A549 treated with ZK216348 at 1 μM for 4 hours (cell line): ENCODE results near the gene WBP11. TPM values are rescaled to one million over a fixed set of nuclear protein-coding genes. Genes with fewer than 3 reads are reported as not detected.

Source experiments
- total RNA-seq: library from RNA; stranded (reverse); fragments of 200-300 nt; extraction: Qiagen RNA extraction; gene quantifications from 5 replicates; pipeline ENCODE4 v1.2.3, GENCODE V29; 2022; ENCODE audit warnings: low read depth

WBP11 gene
- total RNA-seq: 45.5 to 70.9 TPM (median 48.0 TPM) in 5 replicates

DNA sequence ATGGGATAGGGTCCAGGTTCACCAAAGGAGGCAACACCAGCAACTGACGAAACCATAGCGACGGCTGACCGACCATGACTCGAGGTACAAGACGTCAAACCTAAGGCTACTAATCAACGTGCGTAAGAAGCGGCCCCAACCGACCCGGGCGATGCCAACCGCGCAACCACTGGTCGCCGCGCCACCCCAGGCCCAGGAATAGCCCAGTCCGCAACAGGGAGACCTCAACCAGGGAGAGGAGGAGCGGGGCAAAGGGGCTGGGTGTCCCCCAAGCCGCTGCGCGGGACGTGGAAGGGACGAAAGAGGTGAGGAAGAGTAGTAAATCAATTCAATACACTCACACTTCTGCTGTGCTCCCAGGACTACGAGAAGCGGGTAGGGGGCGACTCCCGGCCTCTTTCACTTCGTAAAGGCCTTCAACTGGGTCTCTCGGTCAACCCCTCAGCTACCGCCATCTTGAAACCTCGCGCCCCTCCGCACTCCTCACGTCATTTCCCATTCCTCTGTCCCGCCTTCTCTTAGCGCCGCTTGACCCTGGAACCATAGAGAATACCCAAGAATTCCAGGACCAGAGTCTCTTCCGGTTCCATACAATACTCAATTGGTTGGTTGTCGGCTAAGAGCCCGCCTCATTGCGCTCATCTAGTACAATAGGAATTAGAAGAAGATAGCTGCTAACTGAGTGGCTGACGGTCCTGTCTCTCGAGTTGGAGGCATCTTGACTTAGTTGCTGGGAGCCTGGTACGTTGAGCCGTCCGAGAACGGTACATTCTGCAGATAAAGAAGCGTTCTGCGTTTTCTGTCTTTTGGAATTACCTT, at the start of gene WBP11, which contains the start of gene C12orf60:
WBP11 (minus strand) TSS at position 468 of the 819 bp plus-strand sequence. CDS start 2,095 bp downstream, outside the sequence.
C12orf60 (plus strand) TSS at position 660 of the 819 bp plus-strand sequence. CDS start 19,266 bp downstream, outside the sequence.

DNA sequence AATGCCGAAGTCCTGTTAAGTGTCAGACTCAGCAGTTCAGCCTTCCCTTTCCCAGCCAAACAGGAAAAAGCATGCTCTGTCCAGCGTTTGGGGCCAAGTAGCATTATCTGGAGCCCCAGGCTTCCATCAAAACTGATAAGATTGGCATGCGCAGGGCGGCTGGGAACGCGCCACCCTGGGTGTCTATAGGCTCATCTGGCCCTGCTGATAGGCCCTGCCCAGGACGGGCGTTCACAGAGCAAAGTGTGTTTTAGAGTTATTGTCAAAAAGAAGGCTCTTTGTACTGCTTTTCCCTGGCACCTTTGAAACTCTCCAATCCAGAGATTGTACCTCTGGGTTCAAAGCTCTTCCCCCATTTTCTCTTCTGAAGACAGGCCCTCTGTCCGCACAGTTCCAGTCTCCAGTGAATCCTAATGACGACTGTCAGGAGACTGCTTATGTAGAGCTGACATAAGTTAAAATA, 40.2 kb upstream of the WBP11 start, which contains the start of gene ART4:
ART4 (minus strand) TSS at position 102 of the 463 bp plus-strand sequence. CDS start 413 bp downstream, outside the sequence.

DNA sequence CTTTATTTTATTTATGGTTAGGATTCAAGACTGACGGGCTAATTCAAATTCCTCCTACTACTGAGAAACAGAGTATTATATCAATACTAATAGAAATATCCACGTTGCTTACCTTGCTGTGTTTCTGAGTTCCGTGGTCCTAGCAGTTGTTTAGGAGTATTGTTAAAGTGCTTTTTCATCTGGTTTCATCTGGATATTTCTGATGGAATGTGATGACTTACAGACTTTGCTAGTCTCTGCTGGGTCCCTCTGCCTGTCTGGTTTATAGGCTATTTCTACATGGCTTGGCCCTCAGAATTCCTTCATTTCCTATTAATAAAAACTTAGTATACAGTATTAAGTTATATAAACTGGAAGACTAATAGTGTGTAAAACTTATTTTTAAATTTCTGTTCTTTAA, 10.7 kb upstream of the WBP11 start, which contains the start of gene SMCO3:
SMCO3 (minus strand) TSS at position 169 of the 400 bp plus-strand sequence. CDS start 7,502 bp downstream, outside the sequence.

Other genes with a start within 250 kb of the WBP11 start
- gene PLBD1, start 235.6 kb downstream of the WBP11 start, total RNA-seq: 4.1 to 6.1 TPM (median 5.3 TPM) in 5 replicates
- gene GUCY2C, start 106.9 kb downstream of the WBP11 start, total RNA-seq: 0.12 TPM in 1 of 5 replicates, not detected in the others
- 1.3 to 2.1 TPM (median 1.7 TPM) in 5 replicates for gene C12orf60, start 192 bp upstream of the WBP11 start, total RNA-seq
- not detected in 5 replicates for gene SMCO3, start 10.7 kb upstream of the WBP11 start, total RNA-seq
- not detected in 5 replicates for gene ART4, start 40.0 kb upstream of the WBP11 start, total RNA-seq
- gene MGP, start 82.4 kb upstream of the WBP11 start, total RNA-seq: 0.45 TPM in 1 of 5 replicates, not detected in the others
- gene ERP27, start 135.1 kb upstream of the WBP11 start, total RNA-seq: not detected in 5 replicates
- gene ARHGDIB, start 158.1 kb upstream of the WBP11 start, total RNA-seq: 1.5 to 2.1 TPM (median 1.9 TPM) in 5 replicates
- gene PDE6H, start 169.6 kb upstream of the WBP11 start, total RNA-seq: not detected in 5 replicates